Stimulated activated CD8-positive, alpha-beta memory T cell treated with anti-CD3 and anti-CD28 coated beads, Interleukin-4, amount 100 ng/mL, for 24 hours (primary cell): ENCODE results near the gene SIK3.

Experiments used
- DNase-seq: peaks from one replicate; pipeline ENCODE4 v3.0.0-alpha.2; 2020; ENCODE audit warnings: low read depth

The SIK3 gene

DNA sequence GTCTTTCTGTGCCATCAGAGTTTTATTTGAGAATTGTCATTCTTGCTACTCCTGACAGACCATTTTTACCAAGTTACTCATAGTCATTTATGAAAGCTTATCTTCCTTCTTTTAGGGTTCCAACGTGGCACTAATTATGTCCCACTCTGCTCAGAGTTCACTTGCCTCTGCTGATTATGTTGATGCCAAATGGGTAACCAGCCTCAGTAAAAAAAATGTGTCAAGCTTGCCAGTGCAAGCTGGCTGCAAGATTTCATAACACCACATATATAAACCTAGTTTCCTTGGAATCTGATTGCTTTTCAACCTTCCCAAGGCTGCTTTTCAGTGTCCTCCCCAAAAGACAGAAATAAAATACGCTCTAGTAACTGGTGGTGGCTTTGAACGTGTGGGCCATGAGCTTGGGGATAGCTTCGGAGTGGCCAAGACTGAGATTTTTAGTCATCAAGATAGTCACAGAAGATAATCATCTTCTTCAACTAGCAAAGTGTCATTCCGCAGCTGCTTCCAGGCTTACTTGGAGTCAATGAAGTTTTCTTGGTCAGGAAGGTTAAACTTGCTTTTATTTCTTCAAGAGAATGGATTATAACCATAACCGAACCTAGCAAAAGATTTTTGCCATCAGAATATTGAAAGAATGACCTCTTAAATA, 231.3 kb downstream of the SIK3 start:
- DNase-seq: no peak

DNA sequence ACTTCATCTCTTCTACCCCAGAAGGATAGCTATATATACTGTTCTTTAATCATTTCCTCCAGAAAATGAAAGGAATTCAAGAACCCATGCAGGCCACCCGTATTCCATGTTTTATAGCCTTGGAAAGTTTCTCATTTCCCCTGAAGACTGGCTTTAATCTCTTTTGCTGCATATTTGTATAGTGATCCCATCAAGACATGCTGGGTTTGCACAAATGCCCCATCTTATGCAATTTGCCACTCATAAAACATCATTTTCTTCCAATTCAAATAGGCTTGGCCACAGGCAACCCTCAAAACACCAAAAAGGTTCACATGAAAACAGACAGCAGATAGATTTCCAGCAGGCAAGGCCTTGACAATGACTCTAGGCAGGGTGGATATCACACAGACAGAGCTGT, 232.5 kb downstream of the SIK3 start:
- no peak for DNase-seq

DNA sequence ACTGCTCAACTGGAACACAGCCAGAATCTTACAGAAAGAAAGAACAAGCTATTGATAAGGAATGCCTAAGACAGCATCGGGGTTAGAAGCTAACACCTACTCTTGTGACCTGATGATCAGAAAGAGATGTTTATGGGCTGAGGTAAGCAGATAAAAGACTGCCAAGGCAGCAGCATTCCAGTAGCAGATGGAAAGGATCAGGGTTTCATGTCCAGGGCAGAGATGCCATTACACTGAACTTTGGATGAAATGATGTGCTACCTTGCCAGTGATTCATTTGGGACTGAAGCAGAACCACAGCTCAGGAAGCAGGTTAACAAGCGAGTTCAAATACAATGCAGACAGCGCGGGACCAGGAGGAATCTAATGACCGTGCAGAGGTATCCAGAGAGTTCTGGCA, 233.7 kb downstream of the SIK3 start:
- DNase-seq: no peak

DNA sequence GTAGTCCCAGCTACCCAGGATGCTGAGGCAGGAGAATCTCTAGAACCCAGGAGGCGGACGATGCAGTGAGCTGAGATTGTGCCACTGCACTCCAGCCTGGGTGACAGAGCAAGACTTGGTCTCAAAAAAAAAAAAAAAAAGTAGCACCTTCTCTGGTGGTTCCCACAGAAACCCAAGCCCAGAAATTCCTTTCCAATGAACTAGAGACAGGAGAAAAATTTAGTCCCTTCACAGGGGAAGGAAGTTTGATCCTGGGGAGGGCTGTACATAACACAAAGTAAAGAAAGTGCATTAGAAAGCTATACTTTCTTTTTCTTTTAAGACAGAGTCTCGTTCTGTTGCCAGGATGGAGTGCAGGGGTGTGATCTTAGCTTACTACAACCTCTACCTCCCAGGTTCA, 235.3 kb downstream of the SIK3 start:
- no peak for DNase-seq

DNA sequence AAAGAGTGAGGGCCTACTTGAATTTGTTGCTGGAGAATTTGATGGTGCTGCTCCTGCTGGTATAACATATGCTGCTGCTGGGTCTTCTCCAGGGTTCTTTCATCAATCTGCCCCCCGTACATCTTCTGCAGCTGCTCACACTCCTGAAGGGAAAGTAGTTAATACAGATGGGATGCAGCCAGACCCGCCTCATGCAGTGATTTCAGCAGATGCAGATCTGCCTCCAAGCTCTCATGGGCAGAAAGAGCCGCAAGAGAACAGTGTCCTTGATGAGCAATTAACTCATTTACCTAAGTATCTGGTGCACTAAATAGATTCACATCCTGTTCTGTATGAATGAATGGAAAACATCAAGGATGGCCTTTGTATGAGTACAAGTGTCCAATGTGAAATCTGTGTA, 236.0 kb downstream of the SIK3 start:
- DNase-seq: no peak

DNA sequence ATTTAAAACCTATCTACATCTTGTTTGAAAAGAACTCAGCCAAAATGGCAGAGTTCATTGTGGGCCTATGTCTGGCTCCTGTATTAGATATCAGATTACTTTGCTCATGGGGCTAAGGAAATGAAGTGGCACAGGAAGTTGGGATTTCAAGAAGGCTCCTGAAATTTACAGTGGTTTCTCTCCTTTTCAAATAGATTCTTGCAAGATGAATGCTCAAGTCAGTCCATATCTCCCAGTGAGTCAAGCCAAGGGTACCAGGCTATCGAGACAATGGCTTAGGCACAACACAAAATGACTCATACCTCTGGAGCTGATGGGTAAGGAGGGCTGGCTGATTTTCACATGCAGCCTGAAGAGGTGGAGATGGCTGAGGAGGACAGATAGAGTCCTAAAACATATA, 236.7 kb downstream of the SIK3 start:
- DNase-seq: no peak

DNA sequence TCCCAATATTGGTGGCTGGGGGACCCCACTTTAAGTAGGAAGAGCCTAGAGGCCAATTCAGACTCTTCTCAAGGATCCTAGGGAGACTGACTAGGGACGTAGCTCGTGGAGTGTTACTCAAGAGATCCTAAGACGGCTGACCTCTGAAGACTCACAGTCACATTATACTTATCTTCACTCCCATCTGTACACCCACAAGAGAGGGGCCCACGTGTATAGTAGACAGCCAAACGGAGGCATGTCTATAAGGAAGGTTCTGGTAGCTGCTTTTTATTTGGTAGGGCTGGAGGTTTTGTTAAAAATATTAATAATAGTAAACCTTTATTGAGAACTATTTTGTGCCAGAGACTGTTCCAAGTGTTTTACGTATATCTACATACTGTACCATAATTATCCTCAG, 237.9 kb downstream of the SIK3 start:
- DNase-seq: no peak

DNA sequence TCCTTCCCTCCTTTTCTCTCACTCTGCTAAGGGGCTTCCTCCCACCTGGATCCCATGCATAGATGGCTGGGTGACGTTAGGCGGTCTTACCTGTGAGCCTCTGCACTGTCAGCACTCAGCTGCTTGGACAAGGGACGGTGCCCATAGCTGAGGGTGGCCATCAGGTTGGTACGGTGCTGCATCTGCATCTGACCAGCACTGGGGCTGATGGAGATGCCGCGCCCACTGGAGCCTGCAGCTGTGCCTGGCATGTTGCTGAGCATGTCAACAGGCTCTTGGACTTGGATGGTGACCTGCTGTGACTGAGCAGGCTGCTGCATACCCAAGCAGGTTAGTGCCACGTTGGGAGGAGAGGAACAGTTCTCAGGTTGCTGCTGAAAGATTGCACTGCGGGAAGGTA, 239.1 kb downstream of the SIK3 start:
- no peak for DNase-seq

DNA sequence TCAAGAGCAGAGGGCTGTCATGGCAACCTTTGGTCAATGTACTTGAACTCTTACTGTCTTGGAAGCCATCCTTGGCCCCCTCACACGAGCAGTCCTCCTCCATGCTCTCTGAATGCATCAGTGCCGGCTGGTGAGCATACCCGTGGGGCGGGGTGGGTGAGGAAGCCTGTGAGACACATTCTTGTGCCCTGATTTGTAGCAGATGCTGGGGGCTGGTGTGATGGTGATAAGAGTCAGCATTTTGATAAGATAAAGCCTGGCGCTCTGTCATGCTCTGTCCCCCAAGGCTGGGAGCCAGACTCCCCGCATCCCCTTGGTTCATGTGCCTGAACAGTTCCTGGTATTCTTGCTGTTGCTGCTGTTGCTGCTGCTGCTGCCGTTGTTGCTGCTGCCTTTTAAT, 240.3 kb downstream of the SIK3 start:
- no peak for DNase-seq

DNA sequence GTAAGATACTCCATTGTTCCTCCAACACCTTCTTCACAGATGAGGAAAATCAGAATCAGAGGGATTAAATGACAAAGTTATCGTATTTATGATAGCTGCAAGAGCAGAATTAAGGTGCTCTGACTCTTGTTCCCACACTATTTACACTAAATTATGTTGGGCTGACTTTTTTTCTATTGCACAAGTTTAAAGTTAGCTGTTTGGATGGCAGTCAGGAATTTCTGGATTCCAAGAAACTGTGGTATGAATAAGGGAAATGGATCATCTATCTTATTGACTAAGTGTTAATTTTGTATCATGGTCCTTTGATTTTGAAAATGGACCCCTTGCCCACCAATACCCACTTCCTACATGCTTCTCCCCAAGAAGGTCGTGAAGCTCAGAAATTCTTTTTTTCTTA, 240.9 kb downstream of the SIK3 start:
- no peak for DNase-seq

DNA sequence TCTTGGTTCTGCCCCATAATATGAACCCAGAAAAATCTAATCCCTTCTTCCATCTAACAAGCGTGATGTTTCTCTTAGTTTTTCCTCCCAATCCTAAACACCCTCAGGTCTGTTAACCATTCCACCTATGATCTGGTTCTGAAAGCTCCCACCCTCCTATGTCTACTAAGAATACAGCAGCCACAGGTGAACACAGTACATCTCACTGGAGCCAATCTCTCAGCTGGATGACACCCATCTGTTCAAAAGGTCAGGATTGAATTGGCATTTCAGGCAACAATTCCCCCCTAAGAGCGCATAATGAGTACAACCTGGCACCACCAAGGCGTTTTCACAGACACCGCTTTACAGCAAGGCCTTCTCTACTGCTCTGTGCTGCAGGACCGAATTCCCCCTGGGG, 241.8 kb downstream of the SIK3 start:
- no peak for DNase-seq

DNA sequence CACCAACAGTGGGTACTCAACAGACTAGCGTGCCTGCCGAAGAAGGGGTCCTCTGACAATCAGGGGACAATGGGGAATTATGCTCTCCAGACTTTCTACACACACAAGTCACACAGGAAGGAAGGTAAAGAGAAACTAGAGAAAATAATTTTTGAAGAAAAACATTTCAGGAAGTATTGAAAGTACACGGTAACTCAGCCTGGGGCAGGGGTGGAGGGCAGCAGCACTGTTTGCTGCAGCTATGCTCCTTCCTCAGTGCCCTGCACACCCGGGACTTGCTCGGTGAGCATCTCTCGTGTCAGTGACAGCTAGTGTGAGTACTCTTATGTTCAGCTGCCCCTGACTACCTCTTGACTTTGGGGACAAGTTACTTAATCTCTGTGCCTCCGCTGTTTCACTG, 242.8 kb downstream of the SIK3 start:
- DNase-seq: no peak

DNA sequence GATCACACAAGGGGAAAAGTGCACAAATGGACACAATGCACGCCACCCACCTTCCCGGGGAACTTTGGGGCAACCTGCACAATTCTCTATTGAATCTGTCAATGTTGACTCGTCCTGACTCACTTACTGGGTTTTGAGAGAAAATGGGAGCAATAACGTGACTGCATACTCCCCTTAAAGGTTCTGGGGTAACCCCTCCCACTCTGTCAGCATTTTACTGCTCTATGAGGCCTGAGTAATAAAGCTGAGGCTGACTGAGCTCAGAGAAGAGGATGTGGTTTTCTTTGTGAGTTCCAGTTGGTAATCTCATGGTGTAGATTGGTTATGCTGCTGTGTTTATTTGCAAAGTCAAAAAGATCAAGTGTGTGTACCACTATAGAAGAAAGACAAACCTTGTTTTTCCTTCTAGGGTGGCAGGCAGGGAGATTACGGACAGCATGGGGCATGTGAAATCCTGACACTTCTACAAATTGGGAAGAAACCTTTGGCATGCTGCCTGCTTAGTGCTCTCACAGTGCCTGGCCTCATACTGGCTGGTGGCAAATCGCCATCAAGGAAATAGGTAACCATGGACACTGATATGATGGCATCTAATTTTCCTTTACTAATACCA, 244.7 kb downstream of the SIK3 start:
- peak; percentile 23 for DNase-seq

DNA sequence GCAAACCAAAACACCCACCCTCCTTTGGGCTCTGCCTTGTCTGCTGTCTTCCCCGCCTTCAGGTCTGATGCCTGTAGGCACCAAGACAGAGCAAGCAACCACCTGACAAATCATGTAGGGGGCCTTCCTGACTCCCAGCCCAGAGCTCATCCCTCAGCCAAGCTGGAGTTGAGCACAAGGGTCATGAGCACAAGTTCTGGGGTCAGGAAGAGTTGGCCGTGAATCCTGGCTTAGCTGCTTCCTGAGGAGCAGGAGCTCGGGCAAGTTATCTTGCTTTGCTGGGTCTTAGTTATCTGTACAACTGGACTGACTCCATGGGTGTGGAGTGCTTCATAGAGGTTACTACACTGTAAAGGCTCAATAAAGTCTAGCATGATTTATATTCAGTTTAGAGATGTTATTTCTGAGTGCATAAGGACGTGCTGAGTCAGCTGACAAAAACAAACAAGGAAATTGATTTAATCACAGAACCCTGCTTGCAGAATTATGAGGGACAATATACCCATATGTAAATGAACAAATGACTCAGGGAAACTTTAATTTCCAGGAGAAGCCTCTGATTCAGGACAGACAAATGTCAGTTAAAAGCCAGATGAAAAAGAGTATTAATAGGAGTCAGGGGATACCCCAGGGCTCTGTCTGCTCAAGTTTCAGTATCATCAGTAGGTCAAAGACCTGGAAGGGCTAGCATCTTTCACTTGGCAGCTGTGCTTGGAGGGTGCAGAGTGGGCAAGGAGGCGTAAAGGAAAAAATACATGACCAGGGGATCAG, 245.8 kb downstream of the SIK3 start:
- no peak for DNase-seq

DNA sequence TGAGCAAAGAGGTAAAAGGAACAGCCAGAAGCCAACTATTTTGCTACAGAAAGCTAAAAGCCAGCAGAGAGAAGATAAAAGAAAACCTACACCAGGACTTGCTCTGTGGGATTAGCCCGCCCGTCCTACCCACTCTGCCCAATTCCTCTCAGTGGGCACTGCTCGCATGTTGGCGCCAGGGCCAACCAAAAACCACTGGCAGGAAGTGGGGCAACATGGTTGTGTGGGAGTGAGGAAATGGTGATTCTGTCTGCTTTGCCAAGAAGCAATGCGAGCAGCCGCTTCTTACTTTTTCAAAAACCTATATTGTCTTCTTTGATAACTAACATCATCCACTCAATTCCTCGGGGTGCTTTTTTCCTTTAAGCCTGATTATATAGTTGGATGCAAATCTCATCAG, 246.6 kb downstream of the SIK3 start:
- DNase-seq: peak; percentile 44

DNA sequence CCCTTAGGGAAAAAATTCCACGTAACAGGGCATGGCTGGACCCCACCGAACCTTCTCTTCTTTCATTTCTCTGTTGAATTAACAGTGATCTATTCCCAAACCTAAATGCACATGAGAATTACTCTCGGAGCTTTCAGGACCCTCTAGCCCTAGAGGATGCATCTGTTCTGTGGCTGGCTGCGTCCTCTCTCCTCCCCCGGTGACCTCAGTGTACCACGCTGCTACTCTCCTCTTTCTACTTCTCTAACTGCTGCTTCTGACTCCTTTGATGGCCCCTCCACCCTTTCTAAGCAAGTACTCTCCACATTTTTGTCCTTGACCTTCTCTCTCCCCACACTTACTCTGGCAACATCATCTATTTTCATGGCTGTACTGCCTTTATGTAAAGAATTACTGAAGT, 248.7 kb downstream of the SIK3 start:
- no peak for DNase-seq

DNA sequence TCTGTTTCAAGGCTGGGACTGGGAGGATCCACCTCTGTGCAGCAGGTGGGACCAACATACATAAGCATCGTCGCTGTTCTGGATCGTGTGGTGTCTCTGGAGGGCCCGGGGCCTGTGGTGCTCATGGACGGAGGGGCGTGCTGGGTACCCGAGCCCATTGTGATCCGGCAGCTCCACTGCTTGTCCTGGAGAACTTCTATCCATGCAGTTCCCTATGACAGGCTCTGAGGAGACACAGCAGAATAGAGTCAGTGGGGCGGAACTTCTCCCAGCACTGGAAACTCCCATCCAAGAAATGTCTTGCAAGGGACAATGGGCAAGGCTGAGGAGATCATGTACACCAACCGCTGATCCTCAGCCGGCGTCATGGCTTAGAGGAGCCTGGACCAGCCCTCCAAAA, 249.2 kb downstream of the SIK3 start:
- DNase-seq: no peak

DNA sequence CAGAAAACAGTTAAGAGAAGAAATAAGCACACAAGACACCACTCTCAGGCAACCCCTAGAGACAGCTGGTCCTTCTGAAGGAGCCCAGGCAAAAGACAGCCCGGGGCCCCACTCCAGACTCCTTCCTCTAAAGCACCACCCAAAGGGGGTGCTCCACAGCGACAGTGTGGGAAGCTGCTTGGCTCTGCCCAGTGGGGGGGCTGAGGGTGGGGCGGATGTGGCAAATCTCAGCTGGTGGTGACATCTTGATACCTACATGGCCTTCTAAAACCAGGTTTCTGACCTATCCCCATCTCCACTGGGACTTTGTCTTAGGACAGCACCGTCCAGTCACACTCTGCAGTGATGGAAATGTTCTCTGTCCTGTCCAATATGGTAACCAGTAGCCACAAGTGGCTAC, 250.6 kb downstream of the SIK3 start:
- DNase-seq: no peak

DNA sequence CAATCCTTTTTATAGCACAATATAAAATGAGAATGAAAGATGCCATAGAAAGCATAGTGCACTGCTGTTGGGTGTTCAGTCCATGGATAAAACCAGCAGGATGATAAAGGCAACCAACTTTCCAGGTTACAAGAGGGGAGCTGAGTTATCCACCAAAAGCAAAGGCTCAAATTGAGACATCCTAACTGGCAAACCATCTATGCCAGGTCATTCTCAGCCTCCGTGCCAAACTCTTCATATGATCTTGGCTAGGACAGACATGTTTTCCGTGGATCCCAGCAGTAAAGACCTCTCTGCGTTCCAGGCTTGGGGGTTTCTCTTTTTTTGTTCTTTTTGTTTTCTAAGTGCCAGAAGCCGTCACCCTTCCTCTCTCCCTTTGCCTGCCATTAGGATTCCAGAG, 253.5 kb downstream of the SIK3 start:
- no peak for DNase-seq

DNA sequence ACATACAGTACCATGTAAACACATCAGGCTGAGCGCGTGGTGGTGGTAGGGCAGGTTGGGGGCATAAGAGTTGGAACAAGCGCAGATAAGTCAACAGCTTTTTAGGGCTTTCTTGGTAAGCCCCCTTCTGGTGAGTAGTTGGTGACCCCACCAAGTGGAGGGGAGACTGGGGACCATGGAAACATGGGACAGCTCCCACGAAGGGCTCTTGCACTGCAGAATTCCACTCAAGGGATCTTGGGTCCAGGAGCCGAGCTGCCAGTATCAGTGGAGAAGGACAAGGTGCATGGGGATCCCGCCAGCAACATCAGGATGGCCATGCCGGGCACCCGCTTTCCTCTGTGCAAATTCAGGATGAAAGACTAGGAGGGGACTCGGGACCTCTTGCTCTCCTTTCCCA, 254.6 kb downstream of the SIK3 start:
- DNase-seq: no peak

DNA sequence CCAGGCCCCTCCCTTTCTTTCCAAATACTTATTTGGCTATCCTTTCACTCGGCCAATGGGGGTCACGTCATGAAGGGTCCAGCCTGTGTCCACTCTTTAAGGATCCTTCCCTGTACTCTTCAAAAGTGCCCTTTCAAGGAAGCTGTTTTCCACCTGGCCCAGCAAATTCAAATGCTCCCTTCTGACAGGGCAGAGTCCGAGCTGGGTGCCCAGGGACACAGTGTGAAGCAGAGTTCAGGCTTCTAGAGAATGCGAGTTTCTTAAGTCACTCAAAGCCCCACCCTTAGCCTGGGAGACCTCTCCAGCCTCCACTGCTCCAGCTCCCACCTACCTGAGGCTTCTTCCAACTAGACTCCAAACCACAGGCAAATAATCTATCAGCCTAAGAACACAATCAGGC, 255.3 kb downstream of the SIK3 start:
- no peak for DNase-seq

DNA sequence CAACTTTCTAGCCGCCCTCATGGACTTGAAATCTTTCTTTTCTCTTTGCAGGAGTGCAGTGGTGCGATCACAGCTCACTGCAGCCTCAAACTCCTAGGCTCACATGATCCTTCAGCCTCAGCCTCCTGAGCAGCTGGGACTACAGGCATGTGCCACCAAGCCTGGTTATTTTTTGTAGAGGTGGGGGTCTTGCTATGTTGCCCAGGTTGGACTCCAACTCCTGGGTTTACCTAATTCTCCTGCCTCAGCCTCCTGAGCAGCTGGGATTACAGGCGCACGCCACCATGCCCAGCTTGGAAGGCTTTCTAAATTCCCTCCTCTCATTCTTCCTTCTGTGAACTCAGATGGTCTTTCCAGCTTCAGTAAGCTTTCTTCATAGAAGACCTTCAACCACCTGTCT, 256.1 kb downstream of the SIK3 start:
- DNase-seq: no peak

DNA sequence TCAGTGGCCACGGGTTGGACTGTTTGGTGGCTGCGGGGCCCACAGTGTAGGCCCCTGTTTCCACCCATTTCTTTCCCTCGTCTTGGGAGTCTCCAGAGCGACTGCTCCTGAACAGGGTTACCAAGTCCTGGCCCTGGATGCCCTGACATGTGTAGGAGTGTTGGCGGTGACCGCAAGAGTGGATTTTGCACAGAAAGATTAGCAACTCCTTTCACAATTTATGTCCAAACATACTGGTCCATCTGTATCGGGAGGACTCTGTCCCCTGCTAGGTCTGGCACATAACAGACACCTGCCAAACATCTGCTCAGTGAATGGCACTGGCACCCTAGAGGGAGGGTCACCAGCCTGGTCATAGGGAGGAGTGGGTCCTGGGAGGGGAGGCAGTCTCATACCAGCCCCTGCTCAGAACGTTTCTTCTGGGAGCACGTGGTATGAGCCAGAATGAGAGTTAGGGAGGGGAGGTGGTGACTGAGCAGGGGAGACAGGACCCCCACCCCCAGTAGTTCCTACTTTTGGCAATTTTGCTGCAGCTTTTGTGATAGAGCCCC, 257.4 kb downstream of the SIK3 start:
- DNase-seq: no peak
